AG04449 (cell line): ENCODE measurements around the gene SUOX.
A peak's percentile ranks its signal among the peaks of the same experiment; 100 is the strongest.

Experiments used
- CTCF ChIA-PET: fragments of 350-600 bp; formaldehyde crosslinking; extraction: SDS; loops from one replicate; lab custom pipeline; 2021; ENCODE audit warnings: antibody characterized with exemption; lab: Yijun Ruan, JAX
- POLR2A ChIA-PET: fragments of 400-600, 350-600 bp; formaldehyde crosslinking; extraction: SDS; loops from one replicate; lab custom pipeline; 2020; ENCODE audit warnings: antibody characterized with exemption, inconsistent platforms; lab: Yijun Ruan, JAX
- DNase-seq: peaks from one replicate; pipeline ENCODE4 v3.0.0-alpha.2; 2010; ENCODE audit warnings: low read depth, low spot score
- H3K4me3 ChIP-seq: 2 replicates; pipeline ENCODE4 v1.5.1; 2011; ENCODE audit warnings: low read depth, mild to moderate bottlenecking, control low read depth, low read length
- CTCF ChIP-seq: IDR thresholded peaks from one replicate; pipeline ENCODE4 v1.5.1; 2011; ENCODE audit warnings: mild to moderate bottlenecking, moderate library complexity, low read length, control low read depth, inconsistent platforms; ENCODE audit not compliant: insufficient read depth; ENCODE audit errors: missing control alignments

SUOX gene

GRCh38 chr12:56013482-56013881 lies 16.4 kb downstream of the SUOX start:
- DNase-seq = no peak
- TF ChIP-seq CTCF = no peak
- ChIA-PET CTCF (interaction anchor here (1.0 to 10.9 kb wide), 3 partner anchors 13 to 17 kb away, joined by 3 to 103 read pairs (median 5); partner anchors contain the start of gene SUOX), POLR2A (no interaction called here)
- no peak overlapping the region for H3K4me3 ChIP-seq

GRCh38 chr12:56014205-56014604 lies 17.1 kb downstream of the SUOX start:
- ChIA-PET CTCF (interaction anchor here (1.1 to 10.9 kb wide), 2 partner anchors 13 to 18 kb away, joined by 5 to 103 read pairs; no protein-coding TSS in a partner anchor), POLR2A (no interaction called here)
- no peak for DNase-seq
- TF ChIP-seq CTCF = no peak
- H3K4me3 ChIP-seq = no peak overlapping the region

GRCh38 chr12:56017181-56017580 lies 20.1 kb downstream of the SUOX start:
- CTCF ChIA-PET = interaction anchor here (2.7 to 6.3 kb wide), 2 partner anchors 9 to 12 kb away, joined by 19 to 47 read pairs; no protein-coding TSS in a partner anchor
- DNase-seq = no peak
- no peak for TF ChIP-seq CTCF
- POLR2A ChIA-PET = no interaction called here
- no peak overlapping the region for H3K4me3 ChIP-seq

DNA sequence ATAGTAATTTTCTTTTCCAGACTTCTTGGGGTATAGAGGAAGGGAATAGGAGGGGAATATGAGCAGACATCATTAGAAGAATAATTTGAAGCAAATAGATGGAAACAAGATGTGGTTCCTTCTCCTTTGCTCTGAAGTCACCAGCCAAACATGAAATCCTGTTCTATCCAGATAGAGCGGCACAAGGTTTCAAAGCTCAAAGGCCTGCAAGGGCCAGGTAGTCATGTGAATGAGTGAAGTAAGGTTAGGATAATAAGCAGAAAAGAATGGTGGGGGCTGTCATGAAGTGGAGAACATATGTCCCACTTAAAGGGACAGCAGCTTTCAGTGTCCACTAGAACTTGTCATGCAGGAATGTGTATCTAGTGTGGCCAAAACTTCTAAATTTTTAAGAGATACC lies 21.3 kb downstream of the SUOX start:
- no peak for TF ChIP-seq CTCF

DNA sequence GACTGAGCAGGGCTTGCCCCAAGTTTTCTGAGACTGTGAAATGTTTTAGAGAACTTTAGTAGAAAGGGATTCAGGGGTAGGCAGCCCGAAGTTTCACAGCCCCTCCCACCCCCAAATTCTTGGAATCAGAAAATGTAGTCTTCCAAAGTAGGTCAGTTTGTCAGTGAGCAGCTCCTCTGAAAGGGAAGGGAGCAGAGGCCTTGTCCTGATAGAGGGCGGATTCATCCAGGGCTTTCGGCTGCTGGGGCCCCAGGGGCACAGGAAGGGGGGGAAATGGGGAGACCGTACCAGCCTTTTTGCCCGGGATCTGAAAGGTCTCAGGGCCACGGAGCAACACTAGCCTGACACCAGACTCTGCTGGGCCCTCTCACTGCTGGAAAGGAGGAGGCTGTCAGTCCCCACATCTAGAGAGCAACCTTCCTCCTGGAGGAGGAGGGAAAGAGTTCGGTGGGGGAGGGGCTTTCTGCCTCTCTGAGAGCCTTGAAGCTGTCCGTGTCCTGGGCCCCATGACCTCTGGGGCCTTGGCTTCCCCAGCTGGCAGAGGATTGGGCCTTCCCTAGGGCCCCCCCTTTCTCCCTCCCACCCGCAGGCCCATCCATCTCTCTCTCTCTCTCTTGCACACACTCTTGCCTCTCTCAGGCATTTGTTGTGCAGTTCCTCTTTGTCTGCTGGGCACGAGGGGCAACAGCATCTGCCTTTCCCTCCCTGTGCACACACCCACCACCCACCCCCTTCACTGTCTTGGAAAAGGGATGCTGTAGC lies 23.5 kb downstream of the SUOX start, which contains the start of gene IKZF4:
IKZF4 (plus strand) TSS at position 621 of the 762 bp plus-strand sequence. CDS start 451 bp downstream, outside the sequence.
- H3K4me3 ChIP-seq = peak within 1 kb of the TSS; percentile 49
- no peak for TF ChIP-seq CTCF
- ChIA-PET POLR2A (interaction anchor here (0.6 kb wide), 1 partner anchor 47 kb away, joined by 3 read pairs; the partner anchor contains the start of gene RAB5B), CTCF (interaction anchor here (1.1 to 6.3 kb wide), 6 partner anchors 8 to 282 kb away, joined by 3 to 47 read pairs (median 4); partner anchors contain the start of gene SUOX)
- DNase-seq = no peak

More for the DNA sequence above, 21.3 kb downstream of the SUOX start:
- ChIA-PET POLR2A (interaction anchor here (1.3 kb wide), 1 partner anchor 9 kb away, joined by 4 read pairs; no protein-coding TSS in a partner anchor), CTCF (interaction anchor here (1.0 to 6.3 kb wide), 4 partner anchors 10 to 280 kb away, joined by 3 to 47 read pairs (median 33); partner anchors contain the start of gene SUOX)
- no peak for DNase-seq
- H3K4me3 ChIP-seq = no peak overlapping the region
